Right cardiac atrium (tissue), 5 donors: ENCODE data around the gene PRDM11. TPM values are rescaled to one million over a fixed set of nuclear protein-coding genes. Genes with fewer than 3 reads are reported as not detected.

Source experiments
- ATAC-seq, 2 donors: fragments of 200-7000 bp; cut with Tn5 transposase; one replicate each; pipeline versions ENCODE4 v1.8.0 to v1.9.1; 2020; ENCODE audit warnings: moderate library complexity in 2 of 2, mild to moderate bottlenecking in 1 of 2
- DNase-seq, 3 donors: peaks; one replicate each; pipeline ENCODE4 v3.0.0-alpha.2; 2020
- H3K27ac ChIP-seq: one replicate; pipeline ENCODE4 v1.5.1; 2013; ENCODE audit warnings: mild to moderate bottlenecking, low read length, control low read depth, moderate library complexity
- H3K27me3 ChIP-seq: one replicate; pipeline ENCODE4 v1.6.1; 2013; ENCODE audit not compliant: control insufficient read depth, insufficient read depth
- H3K4me1 ChIP-seq: one replicate; pipeline ENCODE4 v1.6.1; 2013; ENCODE audit warnings: low read length; ENCODE audit not compliant: control insufficient read depth, insufficient read depth
- H3K4me3 ChIP-seq: one replicate; pipeline ENCODE4 v1.5.1; 2013; ENCODE audit warnings: low read length, control low read depth
- H3K9me3 ChIP-seq: one replicate; pipeline ENCODE4 v1.6.1; 2013; ENCODE audit warnings: low read length; ENCODE audit not compliant: control insufficient read depth
- WGBS: extraction: QIAGEN DNeasy Blood & Tissue Kit; methylation state at CpG from one replicate; pipeline ENCODE4 v1.1.7; 2013; 5-methylcytosine and 5-hydroxymethylcytosine counted together
- intact Hi-C, 4 donors: fragments of 100-400 bp; cut with DNase I; formaldehyde crosslinking; loops; one replicate each; pipeline versions ENCODE4 v1.11.0 to v1.14.0; 2022 to 2023
- polyA plus RNA-seq: library from polyadenylated mRNA; stranded (reverse); fragments of 200-250 nt; gene quantifications from one replicate; pipeline ENCODE4 v1.2.3, GENCODE V29; 2013
- total RNA-seq, 4 donors: library from RNA; stranded (reverse); fragmentation: NEBNext Ultra II Directional; extraction: Animal tissue kit (Norgen Biotek cat#: 25700); gene quantifications; one replicate each; pipeline ENCODE4 v1.2.1, GENCODE V29; 2021
- donor health status: healthy with polysubstance abuse.
- donor health status: DM: no; HTN: yes; CAD: no.
- donor health status: DM: no; HTN: no; CAD: no.
- donor health status: DM: no; HTN: yes; CAD: no; lungs with severe emphysema.
- donor health status: DM: yes; HTN: yes; CAD: no.

Gene PRDM11
- total and polyA plus RNA-seq, 5 donors: 9.5 to 33.9 (median 28.7) TPM

- Histone ChIP-seq H3K4me1 (peaks cover 15% of the 10 kb centered on the region), H3K9me3 (no peaks in the 10 kb centered on the region), H3K27me3 (no peaks in the 10 kb centered on the region), H3K27ac (no peak overlapping the region), H3K4me3 (no peak overlapping the region)
- ATAC-seq (no peak), DNase-seq (no peak)
- WGBS: 93% methylated on average over 4 of the region's 4 CpGs
- intact Hi-C loops: no loop called here
Observed at GRCh38 chr11:45150943-45151342, 4.5 kb downstream of the PRDM11 start.

- intact Hi-C loops: no loop called here
- DNase-seq (no peak), ATAC-seq (no peak)
- no peaks in the 10 kb centered on the region for H3K27me3 ChIP-seq
- no peak overlapping the region for H3K4me3 ChIP-seq
- H3K27ac ChIP-seq: no peak overlapping the region
- H3K9me3 ChIP-seq: no peaks in the 10 kb centered on the region
- peaks cover 15% of the 10 kb centered on the region for H3K4me1 ChIP-seq
- 89% methylated on average over 6 of the region's 6 CpGs for WGBS
Observed at GRCh38 chr11:45151362-45151982, 5.0 kb downstream of the PRDM11 start.

GRCh38 chr11:45152740-45153595 lies 6.5 kb downstream of the PRDM11 start:
- 84% methylated on average over 14 of the region's 14 CpGs for WGBS
- no peak for DNase-seq

GRCh38 chr11:45154276-45154675 lies 7.8 kb downstream of the PRDM11 start:
- DNase-seq (no peak), ATAC-seq (no peak)
- H3K27ac ChIP-seq: no peak overlapping the region
- peaks cover 23% of the 10 kb centered on the region for H3K4me1 ChIP-seq
- intact Hi-C loops: no loop called here
- H3K9me3 ChIP-seq: no peaks in the 10 kb centered on the region
- H3K27me3 ChIP-seq: no peaks in the 10 kb centered on the region
- WGBS: 96% methylated on average over 6 of the region's 6 CpGs
- no peak overlapping the region for H3K4me3 ChIP-seq

More at GRCh38 chr11:45152740-45153595, 6.5 kb downstream of the PRDM11 start:
- Histone ChIP-seq H3K27ac (no peak overlapping the region), H3K9me3 (no peaks in the 10 kb centered on the region), H3K27me3 (no peaks in the 10 kb centered on the region), H3K4me3 (no peak overlapping the region), H3K4me1 (peaks cover 21% of the 10 kb centered on the region)
- no peak for ATAC-seq
- intact Hi-C loops: no loop called here

GRCh38 chr11:45155058-45155551 lies 8.7 kb downstream of the PRDM11 start:
- peak overlapping the region; percentile 10 for H3K27ac ChIP-seq
- WGBS: 48% methylated on average over 11 of the region's 11 CpGs
- no peaks in the 10 kb centered on the region for H3K9me3 ChIP-seq
- H3K27me3 ChIP-seq: no peaks in the 10 kb centered on the region
- H3K4me1 ChIP-seq: peaks cover 23% of the 10 kb centered on the region
- DNase-seq (peak; percentile 74 to 90 (median 86)), ATAC-seq (peak; percentile 67 to 77)
- no peak overlapping the region for H3K4me3 ChIP-seq
- intact Hi-C loops: no loop called here

- DNase-seq (no peak), ATAC-seq (no peak)
- intact Hi-C loops: no loop called here
- no peaks in the 10 kb centered on the region for H3K9me3 ChIP-seq
- no peak overlapping the region for H3K27ac ChIP-seq
- H3K27me3 ChIP-seq: no peaks in the 10 kb centered on the region
- no peak overlapping the region for H3K4me3 ChIP-seq
- H3K4me1 ChIP-seq: peaks cover 23% of the 10 kb centered on the region
- 56% methylated on average over 4 of the region's 4 CpGs for WGBS
Observed at GRCh38 chr11:45155627-45156180, 9.3 kb downstream of the PRDM11 start.

GRCh38 chr11:45156201-45156600 lies 9.8 kb downstream of the PRDM11 start:
- intact Hi-C loops: no loop called here
- H3K27ac ChIP-seq: no peak overlapping the region
- ATAC-seq: no peak
- DNase-seq: no peak
- H3K27me3 ChIP-seq: no peaks in the 10 kb centered on the region
- WGBS: 94% methylated on average over 6 of the region's 6 CpGs
- no peaks in the 10 kb centered on the region for H3K9me3 ChIP-seq
- no peak overlapping the region for H3K4me3 ChIP-seq
- peaks cover 23% of the 10 kb centered on the region for H3K4me1 ChIP-seq

- DNase-seq: no peak
- intact Hi-C loops: no loop called here
- Histone ChIP-seq H3K4me3 (no peak overlapping the region), H3K27ac (no peak overlapping the region), H3K9me3 (no peaks in the 10 kb centered on the region), H3K27me3 (no peaks in the 10 kb centered on the region), H3K4me1 (peaks cover 23% of the 10 kb centered on the region)
- WGBS: 95% methylated on average over 9 of the region's 9 CpGs
- no peak for ATAC-seq
Observed at GRCh38 chr11:45156741-45157140, 10.3 kb downstream of the PRDM11 start.

GRCh38 chr11:45157247-45158209 lies 11.1 kb downstream of the PRDM11 start:
- DNase-seq (no peak), ATAC-seq (no peak)
- Histone ChIP-seq H3K4me1 (peaks cover 23% of the 10 kb centered on the region), H3K4me3 (no peak overlapping the region), H3K27ac (peak overlapping the region; percentile 61), H3K9me3 (no peaks in the 10 kb centered on the region), H3K27me3 (no peaks in the 10 kb centered on the region)
- intact Hi-C loops: no loop called here
- 69% methylated on average over 20 of the region's 20 CpGs for WGBS

- ATAC-seq (peak; percentile 40 to 56), DNase-seq (peak; percentile 40 to 85 (median 78))
- H3K27me3 ChIP-seq: no peaks in the 10 kb centered on the region
- intact Hi-C loops: no loop called here
- no peak overlapping the region for H3K4me3 ChIP-seq
- peak overlapping the region; percentile 61 for H3K27ac ChIP-seq
- H3K9me3 ChIP-seq: no peaks in the 10 kb centered on the region
- 32% methylated on average over 8 of the region's 8 CpGs for WGBS
- H3K4me1 ChIP-seq: peaks cover 25% of the 10 kb centered on the region
Observed at GRCh38 chr11:45158210-45158731, 11.8 kb downstream of the PRDM11 start.
